H9 (cell line): ENCODE measurements around the gene TRANK1. TPM values are rescaled to one million over a fixed set of nuclear protein-coding genes. Genes with fewer than 3 reads are reported as not detected.

ENCODE experiments used
- DNase-seq: peaks from one replicate; pipeline ENCODE4 v3.0.0-alpha.2; 2017
- H2AFZ ChIP-seq: one replicate; pipeline ENCODE4 v1.6.1; 2013; ENCODE audit warnings: mild to moderate bottlenecking, low read length, control low read depth, moderate library complexity
- H2AK5ac ChIP-seq: 2 replicates; pipeline ENCODE4 v1.6.1; 2013; ENCODE audit warnings: low read length, control low read depth, mixed read lengths; ENCODE audit not compliant: insufficient read length
- H2BK120ac ChIP-seq: one replicate; pipeline ENCODE4 v1.6.1; 2013; ENCODE audit warnings: low read depth, mild to moderate bottlenecking, low read length, control low read depth, inconsistent platforms; ENCODE audit not compliant: poor library complexity, severe bottlenecking
- H2BK12ac ChIP-seq: 2 replicates; pipeline ENCODE4 v1.6.1; 2013; ENCODE audit warnings: low read length, control low read depth, mixed read lengths, low read depth; ENCODE audit not compliant: insufficient read length
- H2BK15ac ChIP-seq: 2 replicates; pipeline ENCODE4 v1.6.1; 2013; ENCODE audit warnings: low read depth, low read length, control low read depth
- H2BK20ac ChIP-seq: one replicate; pipeline ENCODE4 v1.6.1; 2013; ENCODE audit warnings: low read depth, mild to moderate bottlenecking, low read length, control low read depth, inconsistent platforms; ENCODE audit not compliant: poor library complexity, severe bottlenecking
- H2BK5ac ChIP-seq: 2 replicates; pipeline ENCODE4 v1.6.1; 2013; ENCODE audit warnings: low read length, control low read depth, mixed read lengths; ENCODE audit not compliant: insufficient read length
- H3K14ac ChIP-seq: 2 replicates; pipeline ENCODE4 v1.6.1; 2013; ENCODE audit warnings: low read length, control low read depth; ENCODE audit not compliant: insufficient read depth
- H3K18ac ChIP-seq: 2 replicates; pipeline ENCODE4 v1.6.1; 2013; ENCODE audit warnings: low read depth, mild to moderate bottlenecking, mixed read lengths, low read length, control low read depth; ENCODE audit not compliant: insufficient read length
- H3K23ac ChIP-seq: 2 replicates; pipeline ENCODE4 v1.6.1; 2013; ENCODE audit warnings: low read length, control low read depth, mixed read lengths, low read depth; ENCODE audit not compliant: insufficient read length
- H3K23me2 ChIP-seq: 2 replicates; pipeline ENCODE4 v1.6.1; 2013; ENCODE audit warnings: low read depth, mild to moderate bottlenecking, mixed read lengths, low read length, control low read depth; ENCODE audit not compliant: insufficient read length, poor library complexity, severe bottlenecking
- H3K27ac ChIP-seq: 2 replicates; pipeline ENCODE4 v1.5.1; 2013; ENCODE audit warnings: low read length, control low read depth, mixed read lengths, low read depth; ENCODE audit not compliant: insufficient read length
- H3K27me3 ChIP-seq: 2 replicates; pipeline ENCODE4 v1.6.1; 2013; ENCODE audit warnings: low read length, control low read depth, inconsistent platforms; ENCODE audit not compliant: insufficient read depth
- H3K4ac ChIP-seq: 2 replicates; pipeline ENCODE4 v1.6.1; 2013; ENCODE audit warnings: low read depth, mild to moderate bottlenecking, control low read depth, inconsistent platforms, low read length, moderate library complexity
- H3K4me1 ChIP-seq: 2 replicates; pipeline ENCODE4 v1.6.1; 2013; ENCODE audit warnings: low read length, control low read depth, inconsistent platforms; ENCODE audit not compliant: insufficient read depth
- H3K4me2 ChIP-seq: 2 replicates; pipeline ENCODE4 v1.6.1; 2013; ENCODE audit warnings: low read length, control low read depth, mixed read lengths; ENCODE audit not compliant: insufficient read length, insufficient read depth
- H3K56ac ChIP-seq: 2 replicates; pipeline ENCODE4 v1.6.1; 2013; ENCODE audit warnings: low read depth, mild to moderate bottlenecking, mixed read lengths, low read length, control low read depth; ENCODE audit not compliant: insufficient read length
- H3K79me1 ChIP-seq: 2 replicates; pipeline ENCODE4 v1.6.1; 2013; ENCODE audit warnings: low read depth, mild to moderate bottlenecking, moderate library complexity, low read length, control low read depth, inconsistent platforms; ENCODE audit not compliant: insufficient read depth, poor library complexity, severe bottlenecking
- H3K79me2 ChIP-seq: 2 replicates; pipeline ENCODE4 v1.6.1; 2013; ENCODE audit warnings: low read length, control low read depth, inconsistent platforms; ENCODE audit not compliant: insufficient read depth
- H3K9ac ChIP-seq: 2 replicates; pipeline ENCODE4 v1.6.1; 2013; ENCODE audit warnings: low read length, control low read depth, mixed read lengths; ENCODE audit not compliant: insufficient read length; ENCODE audit errors: extremely low read depth
- H3K9me3 ChIP-seq: one replicate; pipeline ENCODE4 v1.6.1; 2013; ENCODE audit warnings: low read depth, low read length, inconsistent platforms; ENCODE audit not compliant: control insufficient read depth
- H3T11ph ChIP-seq: one replicate; pipeline ENCODE4 v1.6.1; 2013; ENCODE audit warnings: mild to moderate bottlenecking, low read length, control low read depth, inconsistent platforms
- H4K20me1 ChIP-seq: one replicate; pipeline ENCODE4 v1.6.1; 2013; ENCODE audit not compliant: control insufficient read depth, insufficient read length, insufficient read depth
- H4K5ac ChIP-seq: 2 replicates; pipeline ENCODE4 v1.6.1; 2013; ENCODE audit warnings: low read depth, mild to moderate bottlenecking, mixed read lengths, low read length, control low read depth; ENCODE audit not compliant: insufficient read length
- H4K8ac ChIP-seq: replicated peaks from 2 replicates; pipeline ENCODE4 v1.6.1; 2013; ENCODE audit warnings: low read length, control low read depth, mixed read lengths, low read depth; ENCODE audit not compliant: insufficient read length
- H4K91ac ChIP-seq: 2 replicates; pipeline ENCODE4 v1.6.1; 2013; ENCODE audit warnings: low read depth, mild to moderate bottlenecking, moderate library complexity, mixed read lengths, low read length, control low read depth; ENCODE audit not compliant: insufficient read length
- H3K27ac Mint-ChIP-seq, 3 experiments: 2 replicates in 2 of 3; 3 replicates in 1 of 3; pipeline ENCODE4 v1.8.0; 2020 to 2021; ENCODE audit warnings: mixed read lengths in 3 of 3, mild to moderate bottlenecking in 1 of 3, moderate library complexity in 1 of 3
- H3K27me3 Mint-ChIP-seq: 2 replicates; pipeline ENCODE4 v1.8.0; 2021; ENCODE audit warnings: low read depth, mild to moderate bottlenecking, moderate library complexity, mixed read lengths
- H3K36me3 Mint-ChIP-seq, 3 experiments: 2 replicates in 2 of 3; 3 replicates in 1 of 3; pipeline ENCODE4 v1.8.0; 2020 to 2021; ENCODE audit warnings: low read depth in 3 of 3, mixed read lengths in 3 of 3; ENCODE audit not compliant: insufficient read depth in 1 of 3
- H3K4me1 Mint-ChIP-seq, 2 experiments: 2 replicates each; pipeline ENCODE4 v1.8.0; 2020; ENCODE audit warnings: mixed read lengths in 2 of 2
- H3K4me3 Mint-ChIP-seq, 2 experiments: 2 replicates in 1 of 2; 3 replicates in 1 of 2; pipeline ENCODE4 v1.8.0; 2020 to 2021; ENCODE audit warnings: mild to moderate bottlenecking in 2 of 2, mixed read lengths in 2 of 2, moderate library complexity in 1 of 2
- H3K9me3 Mint-ChIP-seq, 2 experiments: 2 replicates in 1 of 2; 3 replicates in 1 of 2; pipeline ENCODE4 v1.8.0; 2020; ENCODE audit warnings: mild to moderate bottlenecking in 2 of 2, mixed read lengths in 2 of 2, moderate library complexity in 1 of 2
- CTCF ChIP-seq: fragments of 200-600 bp; sonication (generic); conservative IDR thresholded peaks from 3 replicates; pipeline ENCODE4 v1.8.0; 2021; ENCODE audit warnings: antibody characterized with exemption, mild to moderate bottlenecking
- WGBS: extraction: QIAGEN DNeasy Blood & Tissue Kit; methylation state at CpG from one replicate; pipeline ENCODE4 v1.1.7; 2013; ENCODE audit warnings: missing lambda C conversion rate, low lambda C conversion rate, mixed read lengths; ENCODE audit not compliant: insufficient read length; ENCODE audit errors: extremely low coverage; 5-methylcytosine and 5-hydroxymethylcytosine counted together
- total RNA-seq: library from RNA; stranded (reverse); gene quantifications from 2 replicates; pipeline ENCODE4 v1.2.1, GENCODE V29; 2021

Gene TRANK1
- total RNA-seq, 1 experiment from 2014 or later: 5.9 TPM

- H2BK120ac ChIP-seq: no peak overlapping the region
- H3K4me2 ChIP-seq: no peak overlapping the region
- no peak overlapping the region for H3K18ac ChIP-seq
- no peak overlapping the region for H4K5ac ChIP-seq
- no peaks in the 10 kb centered on the region for H4K20me1 ChIP-seq
- H3K27me3 Mint-ChIP-seq: no peaks in the 10 kb centered on the region
- no peaks in the 10 kb centered on the region for H3K9me3 Mint-ChIP-seq
- H3K23me2 ChIP-seq: no peaks in the 10 kb centered on the region
- DNase-seq: no peak
- no CpG with 5 or more reads among the region's 5 CpGs for WGBS
- no peak overlapping the region for H2AFZ ChIP-seq
- no peaks in the 10 kb centered on the region for H3K79me1 ChIP-seq
- peaks cover 2% of the 10 kb centered on the region for H3K4me1 ChIP-seq
- H4K8ac ChIP-seq: no peak overlapping the region
- no peak overlapping the region for H3T11ph ChIP-seq
- no peak overlapping the region for H2BK12ac ChIP-seq
- no peak overlapping the region for H3K4ac ChIP-seq
- H3K14ac ChIP-seq: no peak overlapping the region
- no peak overlapping the region for H3K27ac ChIP-seq
- H3K9me3 ChIP-seq: no peaks in the 10 kb centered on the region
- no peak overlapping the region for H3K56ac ChIP-seq
- peaks cover 8 to 10% of the 10 kb centered on the region in 2 experiments for H3K4me1 Mint-ChIP-seq
- H4K91ac ChIP-seq: no peak overlapping the region
- no peak overlapping the region for H3K27ac Mint-ChIP-seq
- H2BK5ac ChIP-seq: no peak overlapping the region
- no peak overlapping the region for H3K23ac ChIP-seq
- no peaks in the 10 kb centered on the region for H3K36me3 Mint-ChIP-seq
- no peak overlapping the region for H2BK20ac ChIP-seq
- no peaks in the 10 kb centered on the region for H3K27me3 ChIP-seq
- H2BK15ac ChIP-seq: no peak overlapping the region; the same call in 1 of the 2 replicates
- no peaks in the 10 kb centered on the region for H3K79me2 ChIP-seq
- no peak for TF ChIP-seq CTCF
- no peak overlapping the region for H3K9ac ChIP-seq
- no peak overlapping the region for H2AK5ac ChIP-seq
- no peak overlapping the region for H3K4me3 Mint-ChIP-seq
Measured at GRCh38 chr3:36864180-36865053, 80.4 kb downstream of the TRANK1 start.
